ENCODE data around the gene TMEM69.
"Not testable (repeated sequence)": the region's sequence is repeated elsewhere in the genome, so short reads cannot be mapped to it uniquely, and the experiment has no call there.

Gene TMEM69

DNA sequence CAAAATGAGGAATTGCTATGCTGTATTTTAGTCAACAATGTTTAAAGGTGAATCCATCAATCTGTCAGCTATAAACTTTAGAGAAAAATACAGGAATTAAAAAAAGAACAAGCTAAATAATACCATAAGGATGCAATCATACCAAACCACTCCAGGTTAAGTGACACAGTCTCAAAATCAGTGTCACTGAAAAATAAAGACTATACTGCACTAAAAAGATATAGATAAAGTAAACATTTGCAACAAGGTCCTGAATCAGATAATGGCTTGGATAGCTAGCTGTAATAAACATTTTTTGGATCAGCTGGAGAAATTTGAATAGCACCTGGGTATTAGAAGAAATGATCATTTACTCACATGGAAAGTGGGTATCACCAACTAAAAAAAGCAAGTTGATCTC lies 9.5 kb upstream of the TMEM69 start:
- DNase-seq (ENCODE audit: low spot score): no peak

DNA sequence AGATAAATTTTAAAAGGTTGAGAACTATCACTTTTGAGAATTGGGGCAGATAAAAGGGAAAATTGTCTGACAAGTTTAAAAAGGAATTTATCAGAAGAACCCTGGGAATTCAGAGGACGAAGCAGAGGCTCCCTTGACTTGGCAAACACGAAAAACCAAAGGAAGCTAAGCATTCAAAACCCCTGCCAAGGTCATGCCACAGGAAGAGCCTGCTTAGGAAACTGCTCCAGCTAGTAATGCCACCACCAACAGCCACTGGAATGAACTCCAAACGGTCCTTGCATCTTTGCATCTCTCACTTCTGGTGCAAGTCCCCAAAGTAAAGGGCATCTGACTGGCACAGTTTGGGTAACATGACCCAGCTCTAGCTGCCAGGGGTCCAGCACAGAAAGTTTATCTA lies 8.9 kb upstream of the TMEM69 start:
- peak; percentile 17 for DNase-seq (ENCODE audit: low spot score)

DNA sequence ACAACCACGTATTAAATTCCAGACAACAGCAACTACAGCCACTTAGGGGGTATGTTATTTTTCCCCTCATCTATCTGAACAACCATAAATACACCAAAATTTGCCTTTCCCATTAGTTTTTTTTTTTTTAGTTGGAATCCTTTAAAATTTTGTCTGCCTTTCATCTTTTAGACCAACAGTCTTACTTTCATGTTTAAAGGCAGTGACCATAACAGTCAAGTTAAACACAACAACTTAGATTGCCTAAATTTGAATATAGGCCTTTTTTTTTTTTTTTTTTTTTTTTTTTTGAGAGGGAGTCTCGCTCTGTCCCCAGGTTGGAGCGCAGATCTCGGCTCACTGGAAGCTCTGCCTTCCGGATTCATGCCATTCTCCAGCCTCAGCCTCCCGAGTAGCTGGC lies 5.0 kb upstream of the TMEM69 start:
- DNase-seq (ENCODE audit: low spot score): no peak

DNA sequence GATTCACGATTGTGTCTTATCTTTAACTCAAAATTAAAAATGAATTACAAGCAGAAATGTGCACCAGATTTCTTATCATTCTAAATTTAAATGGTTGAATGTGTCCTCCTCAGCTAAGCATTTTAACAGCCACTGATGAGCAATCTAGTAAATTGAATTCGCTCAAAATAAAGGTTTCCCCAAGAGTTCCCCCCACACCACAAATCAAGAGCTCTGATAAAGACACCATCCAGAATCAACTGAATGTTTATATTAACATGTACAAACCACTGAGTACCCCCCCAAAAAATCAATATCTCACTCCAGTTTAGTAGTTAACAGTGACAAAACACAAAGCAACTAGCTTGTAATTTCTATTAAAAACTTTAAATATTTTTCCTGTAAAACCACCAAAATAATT lies 3.6 kb upstream of the TMEM69 start:
- DNase-seq (ENCODE audit: low spot score): no peak

DNA sequence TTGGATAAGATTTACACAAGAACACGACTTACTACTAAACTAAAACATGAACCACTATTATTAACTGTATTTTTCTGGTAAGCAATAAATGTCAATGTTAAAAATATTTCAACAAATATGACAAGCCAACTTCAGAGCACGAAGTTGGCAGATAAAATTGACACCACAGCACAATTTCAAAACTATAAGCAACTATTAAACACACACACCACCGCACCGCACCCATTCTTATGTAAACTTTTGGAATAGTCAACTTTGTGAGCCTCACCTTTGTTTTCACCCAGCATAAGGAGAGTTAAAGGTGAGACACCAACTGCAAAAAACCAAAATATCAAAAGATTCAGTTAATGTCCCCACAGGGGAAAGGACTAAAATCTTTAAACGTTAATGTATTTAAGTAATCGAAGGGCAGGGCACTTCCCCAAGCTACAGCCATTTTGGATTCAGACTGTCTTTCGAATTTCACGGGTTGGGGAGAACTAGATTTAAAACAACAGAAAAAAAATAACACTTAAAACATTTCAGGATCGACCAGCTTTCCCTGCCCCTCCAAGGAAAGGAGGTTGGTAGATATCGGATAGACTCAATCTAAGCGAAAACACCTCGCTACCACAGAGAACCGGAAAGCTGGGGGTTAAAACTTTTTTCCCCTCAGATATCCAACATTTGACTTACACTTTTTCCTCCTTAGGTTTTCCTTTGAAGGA lies 2.5 kb upstream of the TMEM69 start:
- peak; percentile 34 for DNase-seq (ENCODE audit: low spot score)

DNA sequence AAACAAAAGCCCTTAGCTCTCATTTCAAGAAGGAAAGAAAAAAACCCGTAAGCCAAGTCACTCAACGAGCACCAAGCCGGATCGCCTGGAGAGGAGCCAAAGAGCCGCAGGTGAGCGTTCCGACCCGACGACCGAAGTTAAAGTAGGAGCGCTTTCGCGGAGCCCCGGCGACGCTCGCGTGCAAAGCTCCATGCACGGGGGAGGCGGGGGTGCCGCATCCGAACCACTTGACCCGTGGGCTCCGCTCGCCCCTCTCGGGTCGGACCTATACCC lies 2.0 kb upstream of the TMEM69 start:
- peak; percentile 56 for DNase-seq (ENCODE audit: low spot score)

DNA sequence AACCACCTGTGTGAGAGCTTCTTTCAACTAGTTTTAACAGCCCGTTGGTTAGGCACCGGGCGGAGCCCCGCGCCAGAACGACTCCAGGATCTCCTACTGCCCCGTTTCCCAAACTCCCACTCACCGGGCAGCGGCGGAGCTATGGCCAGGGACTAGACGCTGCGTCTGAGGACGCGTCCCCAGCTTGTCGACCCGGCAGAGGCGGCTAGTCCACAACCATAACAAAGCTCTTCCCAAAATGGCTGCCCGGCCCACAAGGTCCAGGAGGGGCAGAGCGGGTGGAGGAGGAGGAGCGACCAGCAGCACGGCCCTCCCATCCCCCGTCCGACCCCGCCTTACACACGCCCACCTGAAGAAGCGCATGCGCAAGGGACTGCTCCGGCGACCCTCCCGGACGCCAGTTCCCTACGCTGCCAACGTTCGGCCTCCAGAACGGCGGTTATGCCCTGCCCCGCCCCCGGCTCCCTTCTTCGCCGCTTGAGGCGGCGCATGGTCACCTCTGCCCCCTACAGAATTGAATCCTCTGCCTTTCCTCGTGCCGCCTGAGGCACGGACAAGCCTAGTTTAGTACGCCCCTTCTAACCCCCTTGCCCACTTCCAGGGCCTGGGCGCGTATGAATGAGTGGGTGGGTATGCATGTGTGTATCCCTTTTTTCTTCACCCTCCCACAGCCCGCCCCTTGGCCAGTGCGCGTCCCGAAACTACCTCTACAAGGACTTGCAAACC lies 1.5 kb upstream of the TMEM69 start, which contains the start of gene GPBP1L1:
TSS of gene GPBP1L1 (minus strand) at position 246 of the 726 bp plus-strand sequence. CDS start 27,446 bp downstream, outside the sequence.
- peak; percentile 96 for DNase-seq (ENCODE audit: low spot score)

DNA sequence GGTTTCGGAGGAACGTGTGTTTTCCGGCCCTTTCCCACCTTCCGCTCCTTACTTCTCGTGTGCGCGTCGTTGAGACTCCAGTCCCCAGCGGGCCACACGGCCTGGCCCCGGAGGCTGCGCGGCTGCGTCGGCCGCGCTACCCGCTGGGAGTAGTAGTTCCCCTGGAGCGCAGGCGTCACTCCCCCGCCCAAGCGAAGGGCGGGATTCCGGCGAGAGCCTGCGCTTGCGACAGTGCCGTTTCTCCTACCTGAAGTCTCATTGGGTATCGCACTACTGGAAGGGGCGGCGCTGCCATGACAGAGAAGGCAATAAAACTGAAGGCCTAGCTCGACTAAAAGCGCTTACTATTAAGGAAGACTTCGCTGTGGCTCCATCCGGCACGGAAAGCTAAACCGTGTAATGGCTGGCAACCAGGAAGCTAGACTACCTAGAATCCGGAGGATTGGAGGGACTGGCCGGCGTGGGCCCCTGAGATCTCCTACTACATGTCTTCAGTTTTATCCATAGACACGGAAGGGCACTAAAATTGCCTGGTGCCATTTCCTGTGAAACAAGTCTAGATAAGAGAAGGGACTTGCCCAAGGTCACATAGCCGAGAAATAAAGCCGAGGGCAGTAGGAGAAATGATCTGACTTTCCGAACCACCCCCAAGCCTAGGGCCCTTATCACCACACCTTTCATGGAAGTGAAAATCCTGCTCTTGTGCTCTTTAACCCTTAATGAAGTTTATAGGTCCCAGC lies 797 bp upstream of the TMEM69 start:
- peak; percentile 99 for DNase-seq (ENCODE audit: low spot score)

DNA sequence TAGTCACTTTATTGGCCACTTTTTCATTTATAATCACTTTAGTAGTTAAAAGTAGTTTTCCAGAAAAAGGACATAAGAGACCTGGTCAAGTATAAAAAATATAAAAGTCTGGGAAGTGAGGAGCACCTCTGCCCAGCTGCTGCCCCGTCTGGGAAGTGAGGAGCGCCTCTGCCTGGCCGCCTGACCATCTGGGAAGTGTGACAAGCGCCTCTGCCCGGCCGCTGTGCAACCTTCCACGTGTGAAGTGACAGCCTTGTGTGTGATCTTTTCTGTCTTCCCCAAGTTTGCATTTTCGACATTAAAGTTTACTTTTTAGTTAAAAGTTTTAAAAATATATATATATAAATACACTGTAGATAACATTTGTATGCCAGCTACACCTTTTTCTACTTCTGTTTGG lies 5.8 kb downstream of the TMEM69 start:
- not testable (repeated sequence) for DNase-seq (ENCODE audit: low spot score)

DNA sequence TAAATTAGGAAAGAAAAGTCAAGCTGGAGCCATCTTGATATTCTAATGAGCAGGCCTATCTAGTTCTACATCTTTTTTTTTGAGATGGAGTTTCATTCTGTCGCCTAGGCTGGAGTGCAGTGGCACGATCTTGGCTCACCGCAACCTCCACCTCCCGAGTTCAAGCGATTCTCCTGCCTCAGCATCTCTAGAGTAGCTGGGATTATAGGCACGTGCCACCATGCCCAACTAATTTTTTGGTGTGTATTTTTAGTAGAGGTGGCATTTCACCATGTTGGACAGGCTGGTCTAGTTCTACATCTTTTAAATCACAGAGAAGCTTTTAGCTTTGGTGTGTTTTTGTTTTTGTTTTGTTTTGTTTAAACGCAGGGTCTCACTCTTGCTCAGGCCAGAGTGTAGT lies 6.8 kb downstream of the TMEM69 start:
- no peak for DNase-seq (ENCODE audit: low spot score)

DNA sequence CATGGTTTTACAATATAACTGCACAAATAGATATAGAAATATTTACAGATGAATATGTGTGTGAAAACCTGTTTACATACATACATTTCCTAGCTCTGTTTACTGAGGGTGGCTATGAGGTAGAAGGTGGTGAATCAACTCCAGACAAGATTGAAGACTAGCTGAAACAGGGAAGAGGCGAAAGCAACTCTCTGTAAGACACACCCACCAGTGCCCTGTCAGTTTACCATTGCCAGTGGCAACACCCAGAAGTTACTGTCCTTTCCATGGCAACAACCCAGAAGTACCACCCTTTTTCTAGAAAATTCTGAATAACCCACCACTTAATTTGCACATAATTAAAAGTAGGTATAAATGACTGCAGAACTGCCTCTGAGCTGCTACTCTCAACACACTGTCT lies 16.7 kb downstream of the TMEM69 start:
- DNase-seq (ENCODE audit: low spot score): no peak

DNA sequence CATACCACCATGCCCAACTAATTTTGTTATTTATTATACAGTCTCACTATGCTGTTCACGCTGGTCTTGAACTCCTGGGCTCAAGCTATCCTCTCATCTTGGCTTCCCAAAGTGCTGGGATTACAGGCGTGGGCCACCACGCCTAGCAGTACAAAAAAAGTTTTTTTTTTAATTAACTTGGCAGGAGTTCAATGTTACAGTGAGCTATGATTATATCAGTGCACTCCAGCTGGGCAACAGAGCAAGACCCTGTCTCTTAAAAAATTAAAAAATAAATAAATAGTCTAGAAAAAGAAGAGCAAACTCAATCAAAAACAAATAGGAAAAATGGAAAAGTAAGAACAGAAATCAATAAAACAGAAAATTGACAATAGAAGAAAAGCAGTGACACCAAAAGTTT lies 25.7 kb downstream of the TMEM69 start:
- DNase-seq (ENCODE audit: low spot score): no peak

DNA sequence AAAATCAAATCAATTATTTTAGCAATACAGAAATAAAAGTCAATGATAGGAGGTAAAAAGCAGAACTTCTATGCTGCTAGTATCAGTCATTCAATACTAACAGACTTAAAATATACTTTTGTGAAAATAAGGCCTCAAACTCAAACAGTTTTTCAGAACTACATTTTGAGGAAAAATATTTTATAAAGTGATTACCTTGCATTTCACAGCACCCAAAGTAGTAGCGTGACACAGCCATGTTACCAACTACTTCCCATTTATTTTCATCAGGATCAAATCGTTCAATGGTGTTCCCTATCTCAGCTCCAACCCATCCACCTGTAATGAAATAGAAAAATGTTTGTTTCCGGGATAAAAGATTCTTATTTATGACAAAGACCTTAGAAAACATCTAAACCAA lies 28.7 kb downstream of the TMEM69 start:
- DNase-seq (ENCODE audit: low spot score): no peak

DNA sequence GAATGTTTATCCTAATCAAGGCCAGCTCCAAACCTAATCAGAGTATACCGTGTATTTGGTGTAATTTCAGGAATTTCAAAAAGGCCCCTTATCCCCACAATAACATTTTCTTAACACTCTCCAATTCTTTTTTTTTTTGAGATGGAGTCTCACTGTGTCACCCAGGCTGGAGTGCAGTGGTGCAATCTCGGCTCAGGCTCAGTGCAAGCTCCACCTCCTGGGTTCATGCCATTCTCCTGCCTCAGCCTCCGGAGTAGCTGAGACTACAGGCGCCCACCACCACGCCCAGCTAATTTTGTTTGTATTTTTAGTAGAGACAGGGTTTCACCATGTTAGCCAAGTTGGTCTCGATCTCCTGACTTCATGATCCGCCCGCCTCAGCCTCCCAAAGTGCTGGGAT lies 29.4 kb downstream of the TMEM69 start:
- DNase-seq (ENCODE audit: low spot score): not testable (repeated sequence)

DNA sequence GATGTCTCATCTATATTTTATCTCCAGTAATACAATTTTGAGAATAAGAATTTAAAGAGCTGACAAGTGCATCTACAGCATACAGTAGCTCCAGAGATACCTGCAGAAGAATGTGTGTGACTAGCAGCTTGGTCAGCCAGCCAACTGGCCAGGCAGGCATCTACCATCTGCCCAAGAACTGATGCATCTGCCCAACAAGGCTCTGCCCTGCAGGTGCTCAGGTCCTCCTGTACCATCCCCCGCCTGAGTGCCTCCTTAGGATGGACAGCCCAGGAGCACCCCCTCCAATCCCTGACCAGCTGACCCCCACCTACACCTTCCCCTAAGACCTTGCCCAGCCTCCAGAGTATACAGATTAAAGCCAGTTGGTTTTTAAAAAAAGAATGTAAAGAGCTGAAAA lies 30.3 kb downstream of the TMEM69 start:
- DNase-seq (ENCODE audit: low spot score): no peak

DNA sequence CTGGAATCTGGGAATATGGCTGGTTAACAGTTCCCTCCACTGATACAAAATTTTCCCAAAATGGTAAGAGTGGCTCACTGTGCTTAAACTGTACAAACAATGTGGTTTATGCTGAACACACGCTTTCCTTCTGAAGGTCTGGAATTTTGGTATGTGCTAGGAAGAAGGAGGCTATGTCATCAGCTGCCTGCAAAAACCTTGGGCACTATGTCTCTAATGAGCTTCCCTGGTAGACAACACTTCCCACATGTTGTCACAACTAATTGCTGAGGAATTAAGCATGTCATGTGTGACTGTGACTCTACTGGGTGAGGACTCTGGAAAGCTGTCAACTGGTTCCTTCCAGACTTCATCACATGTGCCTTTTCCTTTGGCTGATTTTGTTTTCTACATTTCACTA lies 33.2 kb downstream of the TMEM69 start:
- DNase-seq (ENCODE audit: low spot score): peak; percentile 19

DNA sequence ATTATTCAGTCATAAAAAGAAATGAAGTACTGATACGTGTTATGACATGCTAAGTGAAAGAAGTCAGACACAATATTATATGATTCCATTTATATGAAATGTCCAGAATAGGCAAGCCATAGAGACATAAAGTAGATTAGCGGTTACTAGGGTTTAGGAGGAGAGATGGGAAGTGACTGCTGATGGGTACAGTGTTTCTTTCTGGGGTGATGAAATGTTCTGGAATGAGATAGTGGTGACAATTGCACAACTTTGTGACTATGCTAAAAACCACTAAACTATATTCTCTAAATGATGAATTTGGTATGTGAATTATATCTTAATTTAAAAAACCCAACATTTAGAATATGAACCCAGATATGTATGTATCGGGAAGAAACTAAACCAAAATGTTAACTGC lies 34.8 kb downstream of the TMEM69 start:
- DNase-seq (ENCODE audit: low spot score): no peak

DNA sequence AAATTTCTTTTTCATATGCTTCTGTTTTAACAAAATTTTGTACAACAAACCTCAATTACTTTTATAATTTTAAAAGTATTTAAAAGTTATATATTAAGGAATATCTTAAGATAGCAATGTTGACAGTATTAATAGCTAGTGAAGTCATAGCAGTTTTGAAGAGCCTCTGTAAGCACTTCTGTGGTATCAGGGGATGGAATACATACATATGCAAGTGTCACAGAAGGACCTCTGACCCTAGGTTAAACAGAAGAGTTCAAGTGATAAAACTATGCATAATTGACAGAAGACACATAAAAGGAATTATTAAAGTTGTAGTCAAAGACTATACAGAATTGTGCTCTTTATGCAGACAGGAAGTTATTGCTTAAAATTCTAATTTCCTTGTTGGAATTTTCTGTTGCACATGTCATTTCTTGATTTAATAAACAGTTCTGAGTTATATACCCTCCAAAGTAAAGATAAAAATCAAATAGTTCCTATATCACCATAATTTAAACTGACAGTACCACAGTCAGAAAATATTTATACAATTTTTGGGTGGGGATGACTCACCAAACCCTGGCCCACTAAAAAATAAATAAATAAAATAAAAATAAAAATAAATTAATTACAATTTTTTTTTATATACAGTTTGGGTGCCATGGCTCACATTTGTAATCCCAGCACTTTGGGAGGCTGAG lies 35.4 kb downstream of the TMEM69 start:
- DNase-seq (ENCODE audit: low spot score): no peak

DNA sequence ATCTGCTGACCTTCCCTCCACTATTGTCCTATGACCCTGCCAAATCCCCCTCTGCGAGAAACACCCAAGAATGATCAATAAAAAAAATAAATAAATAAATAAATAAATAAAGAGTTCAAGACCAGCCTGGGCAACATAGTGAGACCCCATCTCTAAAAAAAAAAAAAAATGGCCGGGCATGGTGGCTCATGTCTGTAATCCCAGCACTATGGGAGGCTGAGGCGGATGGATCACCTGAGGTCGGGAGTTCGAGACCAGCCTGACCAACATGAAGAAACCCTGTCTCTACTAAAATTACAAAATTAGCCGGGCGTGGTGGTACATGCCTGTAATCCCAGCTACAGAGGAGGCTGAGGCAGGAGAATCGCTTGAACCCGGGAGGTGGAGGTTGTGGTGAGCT lies 38.0 kb downstream of the TMEM69 start:
- DNase-seq (ENCODE audit: low spot score): not testable (repeated sequence)

DNA sequence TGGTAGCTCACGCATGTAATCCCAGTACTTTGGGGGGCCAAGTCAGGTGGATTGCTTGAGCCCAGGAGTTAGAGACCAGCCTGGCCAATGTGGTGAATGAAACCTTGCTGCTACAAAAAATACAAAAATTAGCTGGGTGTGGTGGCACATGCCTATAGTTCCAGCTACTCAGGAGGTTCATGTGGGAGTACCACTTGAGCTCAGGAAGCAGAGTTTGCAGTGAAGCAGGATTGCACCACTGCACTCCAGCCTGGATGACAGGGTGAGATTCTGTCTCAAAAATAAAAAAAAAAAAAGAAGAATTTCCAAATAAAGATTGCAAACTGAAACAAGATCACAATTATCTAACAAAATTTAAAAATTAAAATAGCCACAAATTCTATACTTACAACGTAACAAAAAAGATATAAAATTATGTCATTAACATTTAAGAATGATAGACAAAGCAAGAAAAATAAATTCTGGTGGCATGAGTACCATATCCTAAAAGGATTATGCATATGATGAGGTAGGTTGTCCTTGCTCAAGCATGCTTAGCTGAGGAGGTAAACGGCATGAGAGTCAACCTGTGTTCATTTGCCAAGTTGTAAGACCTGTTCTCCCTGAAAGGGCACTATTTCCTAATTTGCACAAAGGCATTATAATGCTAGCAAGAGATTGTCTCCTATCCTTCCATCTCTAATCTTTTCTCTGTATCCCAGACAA lies 42.2 kb downstream of the TMEM69 start:
- DNase-seq (ENCODE audit: low spot score): no peak

DNA sequence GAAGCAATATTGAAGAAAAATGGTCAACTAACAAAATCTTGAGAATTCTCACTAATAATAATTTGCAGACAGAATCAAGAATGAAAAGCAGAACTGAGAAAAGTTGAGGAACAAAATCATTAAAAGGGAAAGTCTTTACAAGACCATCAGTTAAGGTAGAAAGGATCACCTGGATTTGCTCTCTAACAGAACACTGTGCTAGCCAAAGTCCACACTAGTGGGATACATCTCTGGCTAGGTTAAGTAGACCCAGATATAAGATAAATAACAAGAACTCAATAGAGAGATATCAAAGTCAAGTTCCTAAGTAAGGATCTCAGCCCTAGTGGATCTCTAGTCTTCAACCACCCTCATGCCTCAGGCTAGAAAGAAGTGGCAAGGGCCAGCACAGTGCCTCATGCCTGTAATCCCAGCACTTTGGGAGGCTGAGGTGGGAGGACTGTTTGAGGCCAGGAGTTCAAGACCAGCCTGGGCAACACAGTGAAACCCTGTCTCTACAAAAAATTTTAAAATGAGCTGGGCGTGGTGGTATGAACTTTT lies 42.9 kb downstream of the TMEM69 start:
- DNase-seq (ENCODE audit: low spot score): no peak

DNA sequence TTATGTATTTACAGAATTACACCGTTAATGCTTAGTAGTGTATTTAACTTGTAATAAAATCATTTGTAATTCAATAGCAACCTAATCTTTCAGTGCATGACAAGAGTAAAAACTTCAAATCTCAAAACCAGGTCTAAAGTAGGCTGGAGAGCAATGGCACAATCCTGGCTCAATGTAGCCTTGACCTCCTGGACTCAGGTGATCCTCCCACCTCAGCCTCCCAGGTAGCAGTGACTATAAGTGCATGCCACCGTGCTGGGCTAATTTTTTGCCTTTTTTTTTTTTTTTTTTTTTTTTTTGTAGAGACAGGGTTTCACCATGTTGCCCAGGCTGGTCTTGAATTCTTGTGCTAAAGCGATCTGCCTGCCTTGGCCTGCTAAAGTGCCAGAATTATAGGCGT lies 51.2 kb downstream of the TMEM69 start:
- DNase-seq (ENCODE audit: low spot score): no peak
